CD4-positive, alpha-beta memory T cell (primary cell): ENCODE measurements around the gene ZNF688. TPM values are rescaled to one million over a fixed set of nuclear protein-coding genes. Genes with fewer than 3 reads are reported as not detected.

Source experiments
- CTCF ChIA-PET: fragments of 350-600 bp; sonication (Branson Sonifier 250); formaldehyde crosslinking; loops from one replicate; lab custom pipeline; 2021; ENCODE audit warnings: inconsistent platforms; ENCODE audit not compliant: partially characterized antibody; lab: Charles Lee
- POLR2A ChIA-PET: fragments of 350-600 bp; sonication (Branson Sonifier 250); formaldehyde crosslinking; loops from one replicate; lab custom pipeline; 2021; ENCODE audit not compliant: partially characterized antibody; lab: Charles Lee
- DNase-seq, 5 donors: peaks; one replicate each; pipeline versions ENCODE4 v3.0.0 to v3.0.0-alpha.2; 2020 to 2022; ENCODE audit warnings: mixed read lengths in 1 of 5
- H3K27ac ChIP-seq: one replicate; pipeline ENCODE4 v1.7.0; 2013; ENCODE audit warnings: low read depth, low read length
- H3K27me3 ChIP-seq: 2 replicates; pipeline ENCODE4 v1.7.0; 2013; ENCODE audit warnings: mild to moderate bottlenecking, low read length, moderate library complexity; ENCODE audit not compliant: insufficient read depth
- H3K36me3 ChIP-seq: 2 replicates; pipeline ENCODE4 v1.7.0; 2013; ENCODE audit warnings: mild to moderate bottlenecking, low read length, moderate library complexity; ENCODE audit not compliant: insufficient read depth
- H3K4me1 ChIP-seq: 2 replicates; pipeline ENCODE4 v1.7.0; 2013; ENCODE audit warnings: mild to moderate bottlenecking, low read length, moderate library complexity; ENCODE audit not compliant: insufficient read depth
- H3K4me3 ChIP-seq, 2 donors: one replicate each; pipeline ENCODE4 v1.7.0; 2013; ENCODE audit warnings: low read length in 2 of 2, mild to moderate bottlenecking in 1 of 2
- H3K9me3 ChIP-seq, 2 donors: one replicate each; pipeline ENCODE4 v1.7.0; 2013; ENCODE audit warnings: low read length in 2 of 2, control low read depth in 1 of 2; ENCODE audit not compliant: control insufficient read depth in 1 of 2
- H3K27ac Mint-ChIP-seq, 7 donors: one replicate each; pipeline ENCODE4 v1.8.0; 2020 to 2021; ENCODE audit warnings: mixed read lengths in 7 of 7, mild to moderate bottlenecking in 6 of 7, inconsistent platforms in 3 of 7, moderate library complexity in 3 of 7
- H3K27me3 Mint-ChIP-seq, 2 donors: one replicate each; pipeline ENCODE4 v1.8.0; 2020 to 2021; ENCODE audit warnings: mixed read lengths in 2 of 2
- H3K36me3 Mint-ChIP-seq, 2 donors: one replicate each; pipeline ENCODE4 v1.8.0; 2020 to 2021; ENCODE audit warnings: mixed read lengths in 2 of 2, inconsistent platforms in 1 of 2, mild to moderate bottlenecking in 1 of 2
- H3K4me1 Mint-ChIP-seq, 4 donors: one replicate each; pipeline ENCODE4 v1.8.0; 2020 to 2021; ENCODE audit warnings: mixed read lengths in 4 of 4, mild to moderate bottlenecking in 1 of 4
- H3K4me3 Mint-ChIP-seq, 8 donors: one replicate each; pipeline ENCODE4 v1.8.0; 2020 to 2021; ENCODE audit warnings: mixed read lengths in 8 of 8, mild to moderate bottlenecking in 7 of 8, moderate library complexity in 6 of 8, inconsistent platforms in 3 of 8
- H3K9me3 Mint-ChIP-seq, 8 donors: one replicate each; pipeline ENCODE4 v1.8.0; 2020 to 2021; ENCODE audit warnings: mixed read lengths in 8 of 8, mild to moderate bottlenecking in 5 of 8, inconsistent platforms in 3 of 8, moderate library complexity in 1 of 8
- intact Hi-C: fragments of 100-400 bp; cut with micrococcal nuclease; formaldehyde crosslinking; loops from one replicate; pipeline ENCODE4 v1.15.1; 2023
- polyA plus RNA-seq, 2 donors: library from polyadenylated mRNA; unstranded; fragments of 300-500 nt; fragmentation: Illumina TruSeq; gene quantifications; one replicate each; pipeline ENCODE4 v1.2.3, GENCODE V29; 2021
- total RNA-seq, 2 experiments: library from RNA; stranded (reverse); gene quantifications; one replicate each; pipeline ENCODE4 v1.2.3, GENCODE V29; 2021

ZNF688 gene
- total and polyA plus RNA-seq, 4 experiments from 2014 or later = 21.4 to 33.8 (median 27.2) TPM

GRCh38 chr16:30554557-30555314, 16.8 kb downstream of the ZNF688 start:
- ChIA-PET POLR2A (interaction anchor here (1.2 to 13.9 kb wide), 5 partner anchors 11 to 137 kb away, joined by 3 to 457 read pairs (median 8); partner anchors contain the start of genes ZNF688 and ZNF747), CTCF (interaction anchor here (0.5 to 6.8 kb wide), 3 partner anchors 11 to 138 kb away, joined by 3 to 56 read pairs (median 5); partner anchors contain the start of gene ZNF747)
- H3K4me3 ChIP-seq = no peak overlapping the region
- no peak for DNase-seq
- peak overlapping the region in 2 of 8 donors; percentile 17 for H3K4me3 Mint-ChIP-seq
- no peaks in the 10 kb centered on the region for H3K9me3 ChIP-seq
- peaks cover 22% of the 10 kb centered on the region for H3K36me3 ChIP-seq
- no peaks in the 10 kb centered on the region for H3K27me3 ChIP-seq
- H3K4me1 ChIP-seq = peaks cover 66% of the 10 kb centered on the region
- no peaks in the 10 kb centered on the region for H3K9me3 Mint-ChIP-seq
- peaks cover 28 to 68% (median 49%) of the 10 kb centered on the region in 4 donors for H3K4me1 Mint-ChIP-seq
- no peak overlapping the region for H3K27ac ChIP-seq
- peak overlapping the region in 5 of 7 donors; percentile 50 to 96 (median 80) for H3K27ac Mint-ChIP-seq
- peaks cover 20 to 25% of the 10 kb centered on the region in 2 donors for H3K36me3 Mint-ChIP-seq
- intact Hi-C loops = no loop called here
- no peaks in the 10 kb centered on the region for H3K27me3 Mint-ChIP-seq

GRCh38 chr16:30553393-30553899, 18.1 kb downstream of the ZNF688 start:
- Histone ChIP-seq H3K9me3 (no peaks in the 10 kb centered on the region), H3K4me1 (peaks cover 70% of the 10 kb centered on the region), H3K4me3 (no peak overlapping the region), H3K27me3 (no peaks in the 10 kb centered on the region), H3K27ac (peak overlapping the region; percentile 60), H3K36me3 (peaks cover 22% of the 10 kb centered on the region)
- H3K27me3 Mint-ChIP-seq = no peaks in the 10 kb centered on the region
- peak overlapping the region; percentile 94 to 98 (median 96) for H3K27ac Mint-ChIP-seq
- peaks cover 32 to 68% (median 49%) of the 10 kb centered on the region in 4 donors for H3K4me1 Mint-ChIP-seq
- DNase-seq = no peak
- intact Hi-C loops = no loop called here
- H3K36me3 Mint-ChIP-seq = peaks cover 20 to 25% of the 10 kb centered on the region in 2 donors
- POLR2A ChIA-PET = interaction anchor here (0.7 to 13.9 kb wide), 5 partner anchors 8 to 124 kb away, joined by 3 to 457 read pairs (median 4); partner anchors contain the start of genes DCTPP1, ZNF688, ZNF689 and ZNF747
- CTCF ChIA-PET = interaction anchor here (6.8 kb wide), 1 partner anchor 18 kb away, joined by 56 read pairs; the partner anchor contains the start of gene ZNF747
- H3K4me3 Mint-ChIP-seq = peak overlapping the region in 5 of 8 donors; percentile 3 to 77 (median 66)
- H3K9me3 Mint-ChIP-seq = no peaks in the 10 kb centered on the region

GRCh38 chr16:30552956-30553355, 18.6 kb downstream of the ZNF688 start:
- no peaks in the 10 kb centered on the region for H3K27me3 Mint-ChIP-seq
- Histone ChIP-seq H3K36me3 (peaks cover 22% of the 10 kb centered on the region), H3K4me1 (peaks cover 71% of the 10 kb centered on the region), H3K27me3 (no peaks in the 10 kb centered on the region), H3K9me3 (no peaks in the 10 kb centered on the region), H3K4me3 (no peak overlapping the region), H3K27ac (peak overlapping the region; percentile 60)
- peak overlapping the region; percentile 94 to 98 (median 96) for H3K27ac Mint-ChIP-seq
- DNase-seq = no peak
- H3K4me1 Mint-ChIP-seq = peaks cover 32 to 68% (median 50%) of the 10 kb centered on the region in 4 donors
- CTCF ChIA-PET = interaction anchor here (6.8 kb wide), 1 partner anchor 17 kb away, joined by 56 read pairs; the partner anchor contains the start of gene ZNF747
- POLR2A ChIA-PET = interaction anchor here (0.6 to 13.9 kb wide), 7 partner anchors 9 to 365 kb away, joined by 3 to 457 read pairs (median 4); partner anchors contain the start of genes DCTPP1, ITGAL, ZNF688 and ZNF747
- H3K4me3 Mint-ChIP-seq = peak overlapping the region in 7 of 8 donors; percentile 3 to 82 (median 66)
- intact Hi-C loops = no loop called here
- peaks cover 20 to 25% of the 10 kb centered on the region in 2 donors for H3K36me3 Mint-ChIP-seq
- H3K9me3 Mint-ChIP-seq = no peaks in the 10 kb centered on the region

- intact Hi-C loops = loop anchor here (2.0 kb wide), 2 partner anchors 19 to 35 kb away; partner anchors contain the start of gene ZNF688
- Histone ChIP-seq H3K27me3 (no peaks in the 10 kb centered on the region), H3K27ac (peak overlapping the region; percentile 60), H3K36me3 (peaks cover 22% of the 10 kb centered on the region), H3K4me1 (peaks cover 66% of the 10 kb centered on the region), H3K9me3 (no peaks in the 10 kb centered on the region), H3K4me3 (peak overlapping the region in 1 of 2 donors; percentile 13)
- Mint-ChIP-seq H3K36me3 (peaks cover 20 to 22% of the 10 kb centered on the region in 2 donors), H3K9me3 (no peaks in the 10 kb centered on the region), H3K27me3 (no peaks in the 10 kb centered on the region), H3K4me1 (peaks cover 32 to 63% (median 49%) of the 10 kb centered on the region in 4 donors), H3K4me3 (peak overlapping the region; percentile 76 to 85 (median 80)), H3K27ac (peak overlapping the region; percentile 94 to 98 (median 96))
- CTCF ChIA-PET = interaction anchor here (0.7 to 6.8 kb wide), 8 partner anchors 8 to 122 kb away, joined by 3 to 56 read pairs (median 3); partner anchors contain the start of genes DCTPP1 and ZNF747
- POLR2A ChIA-PET = interaction anchor here (0.5 to 13.9 kb wide), 24 partner anchors 10 to 366 kb away, joined by 3 to 457 read pairs (median 4); partner anchors contain the start of genes DCTPP1, FBRS, ITGAL and PHKG2
- peak; percentile 80 to 91 (median 88) for DNase-seq
Measured at GRCh38 chr16:30551781-30552180, 19.7 kb downstream of the ZNF688 start.

GRCh38 chr16:30548416-30549253, 22.9 kb downstream of the ZNF688 start:
- CTCF ChIA-PET = interaction anchor here (6.8 kb wide), 1 partner anchor 13 kb away, joined by 56 read pairs; the partner anchor contains the start of gene ZNF747
- Mint-ChIP-seq H3K4me1 (peaks cover 24 to 45% (median 34%) of the 10 kb centered on the region in 4 donors), H3K4me3 (no peak overlapping the region)

GRCh38 chr16:30546115-30546514, 25.4 kb downstream of the ZNF688 start:
- H3K36me3 Mint-ChIP-seq = no peaks in the 10 kb centered on the region
- no peaks in the 10 kb centered on the region for H3K9me3 ChIP-seq
- DNase-seq = no peak
- H3K4me3 Mint-ChIP-seq = no peak overlapping the region
- no peaks in the 10 kb centered on the region for H3K9me3 Mint-ChIP-seq
- H3K27ac Mint-ChIP-seq = peak overlapping the region in 2 of 7 donors; percentile 5 to 31
- POLR2A ChIA-PET = interaction anchor here (1.0 to 1.3 kb wide), 2 partner anchors 11 to 22 kb away, joined by 3 to 7 read pairs; partner anchors contain the start of gene ZNF747
- H3K4me1 ChIP-seq = peaks cover 16% of the 10 kb centered on the region
- intact Hi-C loops = no loop called here
- H3K4me1 Mint-ChIP-seq = peaks cover 6 to 20% (median 12%) of the 10 kb centered on the region in 4 donors
- H3K27me3 Mint-ChIP-seq = no peaks in the 10 kb centered on the region
- no peaks in the 10 kb centered on the region for H3K27me3 ChIP-seq
- CTCF ChIA-PET = interaction anchor here (3.6 kb wide), 1 partner anchor 11 kb away, joined by 13 read pairs; the partner anchor contains the start of gene ZNF747
- no peak overlapping the region for H3K4me3 ChIP-seq
- no peak overlapping the region for H3K27ac ChIP-seq
- H3K36me3 ChIP-seq = no peaks in the 10 kb centered on the region

More at GRCh38 chr16:30548416-30549253, 22.9 kb downstream of the ZNF688 start:
- Mint-ChIP-seq H3K36me3 (peaks cover 3 to 8% of the 10 kb centered on the region in 2 donors), H3K27me3 (no peaks in the 10 kb centered on the region), H3K9me3 (no peaks in the 10 kb centered on the region), H3K27ac (peak overlapping the region; percentile 1 to 70 (median 57))
- Histone ChIP-seq H3K4me1 (peaks cover 41% of the 10 kb centered on the region), H3K27ac (no peak overlapping the region), H3K36me3 (peaks cover 5% of the 10 kb centered on the region), H3K4me3 (no peak overlapping the region), H3K27me3 (no peaks in the 10 kb centered on the region), H3K9me3 (no peaks in the 10 kb centered on the region)
- intact Hi-C loops = no loop called here
- no peak for DNase-seq
- POLR2A ChIA-PET = interaction anchor here (0.5 to 13.9 kb wide), 4 partner anchors 9 to 352 kb away, joined by 3 to 457 read pairs (median 8); partner anchors contain the start of genes ITGAL, ZNF747 and ZNF764
